B cell (primary cell): ENCODE measurements around the gene DUSP1.

Experiments used
- CTCF ChIP-seq: fragments of 200-600 bp; IDR thresholded peaks from one replicate; pipeline ENCODE4 v1.8.0; 2022; ENCODE audit warnings: antibody characterized with exemption, mild to moderate bottlenecking
- EZH2 ChIP-seq: IDR thresholded peaks from 2 replicates; pipeline ENCODE4 v1.6.1; 2012; ENCODE audit warnings: borderline replicate concordance, low read depth, mild to moderate bottlenecking, moderate library complexity, low read length; ENCODE audit not compliant: insufficient read depth, poor library complexity, severe bottlenecking

- TF ChIP-seq CTCF (no peak), EZH2 (no peak)
Measured at GRCh38 chr5:172776235-172776594, 5.2 kb upstream of the DUSP1 start.
